Gastroesophageal sphincter (tissue), 3 donors: Measurements from ENCODE around the gene SNW1.
"Not testable (repeated sequence)": the region's sequence is repeated elsewhere in the genome, so short reads cannot be mapped to it uniquely, and the experiment has no call there.

Experiments used
- EP300 ChIP-seq: sonication (generic); formaldehyde crosslinking; IDR thresholded peaks from one replicate; pipeline ENCODE4 v1.6.1; 2017; ENCODE audit warnings: antibody characterized with exemption, mild to moderate bottlenecking
- TF ChIP-seq, protein P1 (sequence below), 4 experiments: fragments of 200-600 bp in 2 of 4; fragments of 450-650 bp in 2 of 4; sonication (generic) in 1 of 4; IDR thresholded peaks; one replicate each; pipeline ENCODE4 v1.5.1; 2017 to 2019; ENCODE audit warnings: antibody characterized with exemption in 4 of 4, mild to moderate bottlenecking in 2 of 4, moderate library complexity in 2 of 4

DNA sequence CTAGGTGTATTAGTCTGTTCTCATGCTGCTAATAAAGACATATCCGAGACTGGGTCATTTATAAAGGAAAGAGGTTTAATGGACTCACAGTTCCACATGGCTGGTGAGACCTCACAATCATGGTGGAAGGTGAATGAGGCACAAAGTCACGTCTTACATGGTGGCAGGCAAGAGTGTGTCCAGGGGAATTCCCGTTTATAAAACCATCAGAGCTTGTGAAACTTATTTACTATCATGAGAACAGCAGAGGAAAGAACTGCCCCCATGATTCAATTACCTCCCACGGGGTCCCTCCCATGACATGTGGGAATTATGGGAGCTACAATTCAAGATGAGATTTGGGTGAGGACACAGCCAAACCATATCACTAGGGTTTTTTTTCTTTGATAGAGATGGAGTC, 13.0 kb upstream of the SNW1 start:
- TF ChIP-seq EP300: not testable (repeated sequence)
- TF ChIP-seq, protein P1, sequence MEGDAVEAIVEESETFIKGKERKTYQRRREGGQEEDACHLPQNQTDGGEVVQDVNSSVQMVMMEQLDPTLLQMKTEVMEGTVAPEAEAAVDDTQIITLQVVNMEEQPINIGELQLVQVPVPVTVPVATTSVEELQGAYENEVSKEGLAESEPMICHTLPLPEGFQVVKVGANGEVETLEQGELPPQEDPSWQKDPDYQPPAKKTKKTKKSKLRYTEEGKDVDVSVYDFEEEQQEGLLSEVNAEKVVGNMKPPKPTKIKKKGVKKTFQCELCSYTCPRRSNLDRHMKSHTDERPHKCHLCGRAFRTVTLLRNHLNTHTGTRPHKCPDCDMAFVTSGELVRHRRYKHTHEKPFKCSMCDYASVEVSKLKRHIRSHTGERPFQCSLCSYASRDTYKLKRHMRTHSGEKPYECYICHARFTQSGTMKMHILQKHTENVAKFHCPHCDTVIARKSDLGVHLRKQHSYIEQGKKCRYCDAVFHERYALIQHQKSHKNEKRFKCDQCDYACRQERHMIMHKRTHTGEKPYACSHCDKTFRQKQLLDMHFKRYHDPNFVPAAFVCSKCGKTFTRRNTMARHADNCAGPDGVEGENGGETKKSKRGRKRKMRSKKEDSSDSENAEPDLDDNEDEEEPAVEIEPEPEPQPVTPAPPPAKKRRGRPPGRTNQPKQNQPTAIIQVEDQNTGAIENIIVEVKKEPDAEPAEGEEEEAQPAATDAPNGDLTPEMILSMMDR (IDR thresholded peaks at IDR 0.05): not testable (repeated sequence)
